Gastroesophageal sphincter (tissue), 4 donors: ENCODE results near the gene INTS2. TPM values are rescaled to one million over a fixed set of nuclear protein-coding genes. Genes with fewer than 3 reads are reported as not detected.

Experiments
- ATAC-seq: fragments of 150-250 bp; one replicate; pipeline ENCODE4 v1.9.1; 2016; ENCODE audit warnings: mild to moderate bottlenecking, moderate library complexity
- H3K27ac ChIP-seq, 4 donors: fragments of 200-600 bp; sonication (generic) in 3 of 4; 1 replicate in 3 of 4; 2 replicates in 1 of 4; pipeline ENCODE4 v1.5.1; 2016 to 2019
- H3K27me3 ChIP-seq: fragments of 200-600 bp; sonication (generic); one replicate; pipeline ENCODE4 v1.5.1; 2019
- H3K36me3 ChIP-seq, 2 donors: fragments of 200-600 bp; sonication (generic); one replicate each; pipeline ENCODE4 v1.5.1; 2019; ENCODE audit warnings: control low read depth in 1 of 2
- H3K4me1 ChIP-seq, 3 donors: fragments of 200-600 bp; sonication (generic); 1 replicate in 2 of 3; 2 replicates in 1 of 3; pipeline ENCODE4 v1.5.1; 2016 to 2019; ENCODE audit warnings: control low read depth in 2 of 3
- H3K4me3 ChIP-seq, 2 donors: fragments of 200-600 bp; sonication (generic); one replicate each; pipeline ENCODE4 v1.5.1; 2019; ENCODE audit warnings: mild to moderate bottlenecking in 1 of 2, moderate library complexity in 1 of 2
- H3K9me3 ChIP-seq, 3 donors: fragments of 200-600 bp; sonication (generic); one replicate each; pipeline ENCODE4 v1.5.1; 2017 to 2019; ENCODE audit warnings: control low read depth in 2 of 3
- CTCF ChIP-seq, 4 experiments: fragments of 200-600 bp in 2 of 4; fragments of 450-650 bp in 2 of 4; sonication (generic) in 1 of 4; IDR thresholded peaks; one replicate each; pipeline ENCODE4 v1.5.1; 2017 to 2019; ENCODE audit warnings: antibody characterized with exemption in 4 of 4, mild to moderate bottlenecking in 2 of 4, moderate library complexity in 2 of 4
- EP300 ChIP-seq: sonication (generic); formaldehyde crosslinking; IDR thresholded peaks from one replicate; pipeline ENCODE4 v1.6.1; 2017; ENCODE audit warnings: antibody characterized with exemption, mild to moderate bottlenecking
- POLR2A ChIP-seq, 2 donors: fragments of 450-650 bp; IDR thresholded peaks; one replicate each; pipeline ENCODE4 v1.6.1; 2017; ENCODE audit warnings: antibody characterized with exemption in 2 of 2, mild to moderate bottlenecking in 2 of 2, moderate library complexity in 1 of 2
- POLR2AphosphoS5 ChIP-seq: sonication (generic); formaldehyde crosslinking; IDR thresholded peaks from one replicate; pipeline ENCODE4 v1.6.1; 2017; ENCODE audit warnings: antibody characterized with exemption
- WGBS, 2 donors: methylation state at CpG; one replicate each; pipeline ENCODE4 v1.1.5; 2018; ENCODE audit warnings: low coverage in 1 of 2; 5-methylcytosine and 5-hydroxymethylcytosine counted together
- total RNA-seq, 4 donors: library from RNA; depleted of rRNA; stranded (reverse); fragments of >200 nt; gene quantifications; one replicate each; pipeline ENCODE4 v1.1.0, GENCODE V29; 2016

INTS2 gene
- total RNA-seq: 10 to 100 TPM; 11.3 to 16.9 (median 14.8) TPM

GRCh38 chr17:61927208-61928100 is at the start of gene INTS2:
INTS2 (minus strand) TSS chr17:61927982; CDS start chr17:61926644, 1,338 bp downstream.
- H3K4me3 ChIP-seq: peak within 1 kb of the TSS; percentile 69 to 71
- H3K27me3 ChIP-seq: no peaks in the 10 kb centered on the region
- H3K36me3 ChIP-seq: peaks cover 0 to 23% of the 10 kb centered on the region in 2 donors
- peaks cover 4 to 26% (median 6%) of the 10 kb centered on the region in 3 donors for H3K4me1 ChIP-seq
- 0% methylated on average over 4 to 20 of the region's 58 CpGs for WGBS, 2 donors
- peak; percentile 97 for ATAC-seq
- peak within 1 kb of the TSS; percentile 66 to 91 (median 88) for H3K27ac ChIP-seq
- H3K9me3 ChIP-seq: no peaks in the 10 kb centered on the region
- TF ChIP-seq POLR2AphosphoS5 (peak; percentile 96), CTCF (IDR thresholded peaks at IDR 0.05) (no peak), POLR2A (IDR thresholded peaks at IDR 0.05) (peak; percentile 63 to 64), EP300 (no peak)

GRCh38 chr17:61974115-61974514 is 46.3 kb upstream of the INTS2 start:
- 94 to 98% methylated on average over 6 to 7 of the region's 7 CpGs for WGBS, 2 donors
- no peak for TF ChIP-seq EP300
- TF ChIP-seq POLR2A (IDR thresholded peaks at IDR 0.05): no peak

GRCh38 chr17:61972311-61972710 is 44.5 kb upstream of the INTS2 start:
- no peak overlapping the region for H3K27ac ChIP-seq
- H3K4me3 ChIP-seq: no peak overlapping the region
- H3K9me3 ChIP-seq: no peaks in the 10 kb centered on the region
- peaks cover 0 to 84% of the 10 kb centered on the region in 2 donors for H3K36me3 ChIP-seq
- H3K27me3 ChIP-seq: no peaks in the 10 kb centered on the region
- TF ChIP-seq CTCF (IDR thresholded peaks at IDR 0.05) (no peak), POLR2AphosphoS5 (no peak), POLR2A (IDR thresholded peaks at IDR 0.05) (no peak), EP300 (no peak)
- no peak for ATAC-seq
- H3K4me1 ChIP-seq: no peaks in the 10 kb centered on the region

More at GRCh38 chr17:61974115-61974514, 46.3 kb upstream of the INTS2 start:
- no peak overlapping the region for H3K27ac ChIP-seq
- H3K9me3 ChIP-seq: no peaks in the 10 kb centered on the region
- ATAC-seq: no peak
- no peaks in the 10 kb centered on the region for H3K27me3 ChIP-seq
- H3K4me1 ChIP-seq: no peaks in the 10 kb centered on the region
- H3K36me3 ChIP-seq: peaks cover 0 to 81% of the 10 kb centered on the region in 2 donors
- H3K4me3 ChIP-seq: no peak overlapping the region

GRCh38 chr17:61970030-61970429 is 42.2 kb upstream of the INTS2 start:
- Histone ChIP-seq H3K9me3 (no peaks in the 10 kb centered on the region), H3K27me3 (no peaks in the 10 kb centered on the region), H3K27ac (no peak overlapping the region), H3K4me3 (no peak overlapping the region), H3K4me1 (no peaks in the 10 kb centered on the region), H3K36me3 (peaks cover 0 to 78% of the 10 kb centered on the region in 2 donors)
- ATAC-seq: no peak
- WGBS, 2 donors: 90% methylated on average over 1 of the region's 1 CpG; no CpG with 5 or more reads in 1 of the 2 donors
- no peak for TF ChIP-seq EP300
- TF ChIP-seq POLR2AphosphoS5: no peak
- TF ChIP-seq POLR2A (IDR thresholded peaks at IDR 0.05): no peak

GRCh38 chr17:61968757-61969156 is 41.0 kb upstream of the INTS2 start:
- H3K4me1 ChIP-seq: no peaks in the 10 kb centered on the region
- H3K4me3 ChIP-seq: no peak overlapping the region
- no peak for TF ChIP-seq CTCF (IDR thresholded peaks at IDR 0.05)
- no peak for TF ChIP-seq POLR2A (IDR thresholded peaks at IDR 0.05)
- no peak for TF ChIP-seq EP300
- no peak for TF ChIP-seq POLR2AphosphoS5
- 92 to 94% methylated on average over 2 of the region's 5 CpGs for WGBS, 2 donors
- peaks cover 0 to 86% of the 10 kb centered on the region in 2 donors for H3K36me3 ChIP-seq
- ATAC-seq: no peak
- H3K27ac ChIP-seq: no peak overlapping the region
- no peaks in the 10 kb centered on the region for H3K27me3 ChIP-seq
- H3K9me3 ChIP-seq: no peaks in the 10 kb centered on the region

- Histone ChIP-seq H3K36me3 (peaks cover 0 to 89% of the 10 kb centered on the region in 2 donors), H3K27me3 (no peaks in the 10 kb centered on the region), H3K4me3 (no peak overlapping the region), H3K4me1 (no peaks in the 10 kb centered on the region), H3K9me3 (no peaks in the 10 kb centered on the region), H3K27ac (no peak overlapping the region)
- no peak for ATAC-seq
- WGBS, 2 donors: 84 to 94% methylated on average over 2 of the region's 2 CpGs
- TF ChIP-seq POLR2A (IDR thresholded peaks at IDR 0.05): no peak
- no peak for TF ChIP-seq EP300
Measured at GRCh38 chr17:61967729-61968128, 39.9 kb upstream of the INTS2 start.
